Left lung (tissue), 10 donors: ENCODE results near the gene ZNF664. TPM values are rescaled to one million over a fixed set of nuclear protein-coding genes. Genes with fewer than 3 reads are reported as not detected.
A peak's percentile ranks its signal among the peaks of the same experiment; 100 is the strongest.

Source experiments
- ATAC-seq: fragments of 200-7000 bp; cut with Tn5 transposase; one replicate; pipeline ENCODE4 v1.9.1; 2020; ENCODE audit warnings: moderate library complexity
- DNase-seq, 4 donors: peaks; one replicate each; pipeline ENCODE4 v3.0.0-alpha.2; 2013 to 2020
- H3K27ac ChIP-seq, 2 donors: fragments of 200-600 bp; sonication (generic) in 1 of 2; one replicate each; pipeline versions ENCODE4 v1.5.0 to v1.8.0; 2020 to 2021
- H3K27me3 ChIP-seq, 2 donors: fragments of 200-600 bp; sonication (generic) in 1 of 2; one replicate each; pipeline versions ENCODE4 v1.5.0 to v1.8.0; 2020 to 2021
- H3K36me3 ChIP-seq, 2 donors: fragments of 200-600 bp; sonication (generic) in 1 of 2; one replicate each; pipeline versions ENCODE4 v1.5.0 to v1.8.0; 2020 to 2021
- H3K4me1 ChIP-seq, 2 donors: fragments of 200-600 bp; one replicate each; pipeline ENCODE4 v1.8.0; 2021
- H3K4me3 ChIP-seq, 2 donors: fragments of 200-600 bp; sonication (generic) in 1 of 2; one replicate each; pipeline versions ENCODE4 v1.5.0 to v1.8.0; 2020 to 2021; ENCODE audit warnings: mild to moderate bottlenecking in 1 of 2
- H3K9me3 ChIP-seq, 2 donors: fragments of 200-600 bp; sonication (generic) in 1 of 2; one replicate each; pipeline versions ENCODE4 v1.5.0 to v1.8.0; 2020 to 2021
- intact Hi-C, 2 donors: fragments of 100-400 bp; cut with DNase I; formaldehyde crosslinking; loops; one replicate each; pipeline versions ENCODE4 v1.11.2 to v1.14.2; 2022
- polyA plus RNA-seq, 6 donors: library from polyadenylated mRNA; unstranded; fragments of 120-200 nt; gene quantifications; one replicate each; pipeline ENCODE4 v1.2.1, GENCODE V29; 2013; ENCODE audit not compliant: insufficient read length in 6 of 6
- total RNA-seq, 2 donors: library from RNA; stranded (reverse); fragmentation: NEBNext Ultra II Directional; extraction: Animal tissue kit (Norgen Biotek cat#: 25700); gene quantifications; one replicate each; pipeline ENCODE4 v1.2.1, GENCODE V29; 2021
- TF ChIP-seq, protein P1 (sequence below), 2 donors: fragments of 200-600 bp; sonication (generic) in 1 of 2; IDR thresholded peaks; one replicate each; pipeline versions ENCODE4 v1.5.0 to v1.8.0; 2021; ENCODE audit warnings: antibody characterized with exemption in 2 of 2
- donor health status: DM: no; HTN: yes; CAD: no.
- donor health status: DM: no; HTN: no; CAD: no.

The ZNF664 gene
- total and polyA plus RNA-seq, 8 donors, result 85.8 to 169 (median 144) TPM

DNA sequence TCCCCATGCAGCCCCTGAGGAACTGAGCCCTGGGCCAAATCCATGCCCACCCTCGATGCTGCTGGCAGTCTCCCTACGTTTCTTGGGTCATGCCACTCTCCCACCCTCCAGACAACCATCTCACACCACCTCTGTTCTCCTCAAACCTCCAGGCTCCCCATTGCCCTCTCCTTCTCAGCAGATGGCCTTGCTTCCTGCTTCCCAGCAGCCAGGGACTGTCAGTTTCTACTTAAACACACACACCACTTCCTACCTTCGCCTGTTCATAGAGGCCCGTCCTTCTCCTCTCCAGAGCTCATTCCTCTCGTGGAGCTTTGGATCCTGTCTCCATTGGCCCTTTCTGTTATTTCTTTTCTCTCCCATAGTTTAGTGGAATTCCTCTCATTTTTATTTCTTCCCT lies 27.1 kb downstream of the ZNF664 start:
- TF ChIP-seq, protein P1, sequence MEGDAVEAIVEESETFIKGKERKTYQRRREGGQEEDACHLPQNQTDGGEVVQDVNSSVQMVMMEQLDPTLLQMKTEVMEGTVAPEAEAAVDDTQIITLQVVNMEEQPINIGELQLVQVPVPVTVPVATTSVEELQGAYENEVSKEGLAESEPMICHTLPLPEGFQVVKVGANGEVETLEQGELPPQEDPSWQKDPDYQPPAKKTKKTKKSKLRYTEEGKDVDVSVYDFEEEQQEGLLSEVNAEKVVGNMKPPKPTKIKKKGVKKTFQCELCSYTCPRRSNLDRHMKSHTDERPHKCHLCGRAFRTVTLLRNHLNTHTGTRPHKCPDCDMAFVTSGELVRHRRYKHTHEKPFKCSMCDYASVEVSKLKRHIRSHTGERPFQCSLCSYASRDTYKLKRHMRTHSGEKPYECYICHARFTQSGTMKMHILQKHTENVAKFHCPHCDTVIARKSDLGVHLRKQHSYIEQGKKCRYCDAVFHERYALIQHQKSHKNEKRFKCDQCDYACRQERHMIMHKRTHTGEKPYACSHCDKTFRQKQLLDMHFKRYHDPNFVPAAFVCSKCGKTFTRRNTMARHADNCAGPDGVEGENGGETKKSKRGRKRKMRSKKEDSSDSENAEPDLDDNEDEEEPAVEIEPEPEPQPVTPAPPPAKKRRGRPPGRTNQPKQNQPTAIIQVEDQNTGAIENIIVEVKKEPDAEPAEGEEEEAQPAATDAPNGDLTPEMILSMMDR (IDR thresholded peaks at IDR 0.05), result no peak
- Histone ChIP-seq H3K9me3 (no peaks in the 10 kb centered on the region), H3K36me3 (peaks cover 0 to 21% of the 10 kb centered on the region in 2 donors), H3K4me1 (peaks cover 6 to 18% of the 10 kb centered on the region in 2 donors), H3K4me3 (no peak overlapping the region), H3K27ac (no peak overlapping the region), H3K27me3 (no peaks in the 10 kb centered on the region)
- ATAC-seq (no peak), DNase-seq (no peak)
- intact Hi-C loops, result no loop called here

DNA sequence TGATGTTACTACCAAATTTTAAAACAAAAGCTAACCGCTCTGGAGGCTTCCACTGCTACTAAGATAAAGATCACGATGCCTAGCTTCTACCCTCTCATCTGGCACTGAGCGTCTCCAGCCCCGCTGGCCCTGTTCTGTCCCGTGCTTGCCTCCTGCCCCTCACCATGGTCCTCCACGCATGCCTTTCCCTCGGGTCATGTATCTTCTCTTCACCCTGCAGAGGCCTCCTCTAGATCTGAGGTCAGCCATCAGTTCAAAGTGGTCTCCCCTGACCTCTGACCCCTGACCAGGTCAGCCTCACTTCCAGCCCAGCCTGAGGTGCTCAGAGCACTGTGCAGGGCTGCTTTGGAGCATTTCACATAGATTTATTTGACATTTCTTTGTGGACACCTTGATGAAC lies 28.3 kb downstream of the ZNF664 start:
- TF ChIP-seq, protein P1 (IDR thresholded peaks at IDR 0.05), result no peak
- no peak overlapping the region for H3K27ac ChIP-seq
- peaks cover 0 to 21% of the 10 kb centered on the region in 2 donors for H3K36me3 ChIP-seq
- DNase-seq, result no peak
- peaks cover 6 to 12% of the 10 kb centered on the region in 2 donors for H3K4me1 ChIP-seq
- ATAC-seq, result no peak
- no peaks in the 10 kb centered on the region for H3K9me3 ChIP-seq
- no peaks in the 10 kb centered on the region for H3K27me3 ChIP-seq
- H3K4me3 ChIP-seq, result no peak overlapping the region
- intact Hi-C loops, result no loop called here

DNA sequence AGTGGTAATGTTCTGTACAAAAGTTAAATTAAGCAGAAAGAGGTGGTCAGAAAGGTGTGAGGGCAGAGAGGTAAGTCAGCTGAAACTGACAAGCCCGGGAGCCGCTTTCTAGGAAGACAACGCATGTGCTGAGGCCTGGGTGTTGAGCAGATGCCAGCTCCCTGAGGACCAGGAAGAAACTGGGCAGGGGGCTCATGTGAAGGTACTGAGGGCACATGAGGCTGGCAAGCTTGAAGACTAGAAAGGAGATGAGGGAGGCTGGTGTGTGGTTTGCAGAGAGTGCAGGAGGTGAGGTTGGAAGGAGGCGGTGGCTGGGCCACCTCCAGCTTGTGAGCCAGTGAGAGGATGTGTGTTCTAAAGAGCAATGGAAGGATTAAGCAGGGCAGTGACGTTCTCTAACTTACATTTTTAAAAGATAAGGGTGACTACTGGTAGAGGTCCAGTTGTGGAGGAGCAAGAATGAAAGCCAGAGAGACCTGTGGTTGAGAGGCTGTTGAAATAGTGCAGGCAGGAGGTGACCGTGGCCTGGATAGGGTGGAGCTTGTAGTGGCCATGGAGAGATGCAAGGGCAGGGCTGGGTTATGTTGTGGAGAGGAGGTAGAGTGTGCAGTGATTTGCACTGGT lies 29.1 kb downstream of the ZNF664 start:
- TF ChIP-seq, protein P1 (IDR thresholded peaks at IDR 0.05), result no peak
- Histone ChIP-seq H3K36me3 (peaks cover 0 to 21% of the 10 kb centered on the region in 2 donors), H3K4me1 (peaks cover 5 to 13% of the 10 kb centered on the region in 2 donors), H3K4me3 (no peak overlapping the region), H3K27me3 (no peaks in the 10 kb centered on the region), H3K9me3 (no peaks in the 10 kb centered on the region), H3K27ac (no peak overlapping the region)
- peak; percentile 86 for ATAC-seq
- intact Hi-C loops, result no loop called here
- DNase-seq, result no peak

DNA sequence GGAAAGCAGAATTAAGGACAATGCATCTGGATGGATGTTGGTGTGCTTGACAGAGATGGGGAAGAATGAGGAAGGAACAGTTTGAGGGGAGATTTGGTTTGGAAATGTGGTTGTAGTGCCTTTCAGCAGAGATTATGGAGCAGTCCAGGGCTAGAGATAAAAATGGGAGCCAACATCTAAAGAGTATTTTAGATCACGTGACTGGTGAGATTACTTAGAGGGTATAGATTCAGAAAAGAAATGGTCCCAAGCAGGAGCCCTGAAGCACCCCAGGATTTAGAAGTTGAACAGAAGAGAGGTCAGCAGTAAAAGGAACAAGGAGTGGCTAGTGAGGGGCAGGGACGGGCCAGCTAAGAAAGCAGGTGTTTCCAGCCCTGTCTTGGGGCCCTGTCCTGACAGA lies 29.6 kb downstream of the ZNF664 start:
- TF ChIP-seq, protein P1 (IDR thresholded peaks at IDR 0.05), result no peak
- intact Hi-C loops, result no loop called here
- Histone ChIP-seq H3K4me3 (no peak overlapping the region), H3K27ac (no peak overlapping the region), H3K4me1 (peaks cover 5 to 18% of the 10 kb centered on the region in 2 donors), H3K36me3 (peaks cover 0 to 21% of the 10 kb centered on the region in 2 donors), H3K27me3 (no peaks in the 10 kb centered on the region), H3K9me3 (no peaks in the 10 kb centered on the region)
- ATAC-seq (peak; percentile 4), DNase-seq (no peak)

DNA sequence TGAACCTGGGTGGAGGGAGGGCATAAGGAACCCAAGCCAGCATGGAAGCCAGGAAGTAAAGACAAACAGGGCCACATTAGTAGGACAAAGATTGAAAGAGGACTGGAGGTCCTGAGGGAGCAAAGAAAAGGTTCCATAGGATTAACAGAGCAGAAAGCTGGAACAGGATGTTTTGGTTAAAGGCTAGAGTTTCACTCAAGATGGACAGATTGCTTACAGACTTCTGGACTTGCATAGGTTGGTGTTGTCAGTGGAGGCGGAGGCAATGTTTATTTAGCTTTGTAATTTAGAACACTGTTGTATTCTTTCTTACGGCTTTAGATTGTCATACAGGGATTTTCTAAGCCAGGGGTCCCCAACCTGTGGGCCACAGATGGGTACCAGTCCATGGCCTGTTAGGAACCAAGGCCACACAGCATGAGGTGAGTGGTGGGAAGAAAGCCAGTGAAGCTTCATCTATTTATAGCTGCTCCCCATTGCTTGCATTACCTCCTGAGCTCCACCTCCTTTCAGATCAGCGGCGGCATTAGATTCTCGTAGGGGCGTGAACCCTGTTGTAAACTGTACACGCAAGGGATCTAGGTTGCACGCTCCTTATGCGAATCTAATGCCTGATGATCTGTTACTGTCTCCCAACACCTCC lies 31.3 kb downstream of the ZNF664 start:
- H3K4me3 ChIP-seq, result no peak overlapping the region
- no peaks in the 10 kb centered on the region for H3K9me3 ChIP-seq
- ATAC-seq (no peak), DNase-seq (no peak)
- intact Hi-C loops, result no loop called here
- no peak overlapping the region for H3K27ac ChIP-seq
- H3K27me3 ChIP-seq, result no peaks in the 10 kb centered on the region
- H3K36me3 ChIP-seq, result peaks cover 0 to 14% of the 10 kb centered on the region in 2 donors
- peaks cover 3 to 22% of the 10 kb centered on the region in 2 donors for H3K4me1 ChIP-seq
- TF ChIP-seq, protein P1 (IDR thresholded peaks at IDR 0.05), result no peak
